ENCODE data around the gene CMTM7. TPM values are rescaled to one million over a fixed set of nuclear protein-coding genes. Genes with fewer than 3 reads are reported as not detected.

The CMTM7 gene
- total RNA-seq, 1 donor from 2014 or later, result 11.8 TPM

DNA sequence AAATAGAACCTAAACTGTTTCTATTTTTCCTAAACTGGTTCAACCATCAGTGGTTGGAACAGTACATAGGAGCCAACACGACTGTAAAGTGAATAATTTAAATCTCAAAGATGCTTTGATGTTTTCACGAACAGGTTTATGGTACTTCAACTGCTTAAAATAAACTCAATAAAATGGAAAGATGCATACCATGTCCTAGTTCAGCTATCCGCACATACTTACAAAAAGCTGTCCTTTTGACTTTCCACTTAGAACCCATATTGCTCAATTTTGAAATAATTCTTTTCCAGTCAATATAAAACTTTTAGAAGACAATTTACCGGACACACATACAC lies 110.1 kb downstream of the CMTM7 start:
- Histone ChIP-seq H2AFZ (replicated peaks) (peak overlapping the region; percentile 99), H3K9me3 (ENCODE audit: low read depth) (no peaks in the 10 kb centered on the region), H4K20me1 (ENCODE audit: low read depth) (peaks cover 26% of the 10 kb centered on the region), H3F3A (ENCODE audit: low read depth) (peaks cover 21% of the 10 kb centered on the region), H3K9ac (peak overlapping the region; percentile 80), H3K4me1 (peaks cover 10% of the 10 kb centered on the region), H3K4me3 (peak overlapping the region; percentile 97), H3K4me2 (peak overlapping the region; percentile 77), H3K79me2 (ENCODE audit: low read depth) (peaks cover 48% of the 10 kb centered on the region), H3K27ac (no peak overlapping the region), H3K27me3 (no peaks in the 10 kb centered on the region), H3K36me3 (no peaks in the 10 kb centered on the region)
- H3K4me3 Mint-ChIP-seq, result peak overlapping the region; percentile 99
- DNase-seq (ENCODE audit: low spot score), result no peak
- peaks cover 1% of the 10 kb centered on the region for H3K9me3 Mint-ChIP-seq
- no peak for TF ChIP-seq EZH2 (IDR thresholded peaks at IDR 0.05)
- no peak for TF ChIP-seq EZH2phosphoT487 (IDR thresholded peaks at IDR 0.05)
- no peak for TF ChIP-seq CTCF (IDR thresholded peaks at IDR 0.05)
- H3K4me1 Mint-ChIP-seq, result peaks cover 11% of the 10 kb centered on the region
- peaks cover 5% of the 10 kb centered on the region for H3K27me3 Mint-ChIP-seq (ENCODE audit: insufficient read depth, low read depth)
- peaks cover 4% of the 10 kb centered on the region for H3K36me3 Mint-ChIP-seq
- peak overlapping the region; percentile 82 for H3K27ac Mint-ChIP-seq

DNA sequence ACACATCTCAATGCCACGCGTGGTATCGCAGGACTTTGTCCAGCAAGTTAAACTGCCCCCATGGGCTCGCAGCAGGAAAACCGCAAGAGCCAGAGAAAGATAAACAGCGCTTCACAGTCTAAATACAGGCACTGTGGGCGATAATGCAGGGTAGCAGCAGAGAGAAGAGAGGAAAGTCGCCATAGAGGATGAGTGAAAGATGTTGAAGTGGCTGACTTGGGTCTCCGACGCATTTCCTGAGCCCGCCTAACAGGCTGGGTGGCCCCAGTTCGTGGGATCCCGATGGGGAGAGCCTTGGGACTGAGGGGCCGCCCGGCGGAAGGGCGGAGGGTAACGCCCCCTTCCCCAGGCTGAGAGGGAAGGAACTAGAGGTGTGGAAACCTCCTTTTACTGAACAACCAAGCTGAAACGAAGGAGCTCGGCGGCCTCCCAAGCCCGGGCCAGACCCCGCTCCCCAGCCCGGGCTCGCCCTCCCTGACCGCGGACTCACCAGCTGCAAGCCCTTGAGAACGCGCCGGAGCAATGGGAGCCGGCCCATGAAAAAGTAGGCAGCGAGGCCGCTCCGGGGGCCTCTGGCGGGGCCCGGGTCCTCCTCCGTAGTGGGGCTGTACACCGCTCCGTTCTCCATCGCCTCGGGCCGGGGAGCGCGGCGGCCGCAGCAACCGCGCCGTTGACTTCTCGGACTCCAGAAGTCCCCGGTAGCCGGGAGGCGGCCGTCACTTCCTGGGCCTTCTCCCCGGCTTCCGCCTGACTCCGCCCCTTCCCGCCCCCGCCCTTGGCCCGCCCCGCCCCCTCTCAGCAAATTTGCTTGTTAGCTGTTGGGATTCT lies 110.7 kb downstream of the CMTM7 start, which contains the start of gene CMTM6:
CMTM6 (minus strand) TSS at position 735 of the 828 bp plus-strand sequence; CDS start at position 628, 107 bp downstream.
- Histone ChIP-seq H3K9ac (peak within 1 kb of the TSS; percentile 80), H3K4me1 (peaks cover 10% of the 10 kb centered on the region), H3K4me2 (peak within 1 kb of the TSS; percentile 77), H4K20me1 (ENCODE audit: low read depth) (peaks cover 26% of the 10 kb centered on the region), H3K27ac (peak within 1 kb of the TSS; percentile 88), H3K4me3 (peak within 1 kb of the TSS; percentile 97), H3K79me2 (ENCODE audit: low read depth) (peaks cover 47% of the 10 kb centered on the region), H3F3A (ENCODE audit: low read depth) (peaks cover 21% of the 10 kb centered on the region), H3K9me3 (ENCODE audit: low read depth) (no peaks in the 10 kb centered on the region), H3K27me3 (no peaks in the 10 kb centered on the region), H2AFZ (replicated peaks) (peak within 1 kb of the TSS; percentile 99), H3K36me3 (no peaks in the 10 kb centered on the region)
- Mint-ChIP-seq H3K4me3 (peak within 1 kb of the TSS; percentile 99), H3K27me3 (ENCODE audit: insufficient read depth, low read depth) (peaks cover 5% of the 10 kb centered on the region), H3K36me3 (peaks cover 2% of the 10 kb centered on the region), H3K4me1 (peaks cover 11% of the 10 kb centered on the region), H3K9me3 (no peaks in the 10 kb centered on the region), H3K27ac (peak within 1 kb of the TSS; percentile 91)
- DNase-seq (ENCODE audit: low spot score), result peak; percentile 91
- TF ChIP-seq EZH2phosphoT487 (IDR thresholded peaks at IDR 0.05), result peak; percentile 44
- no peak for TF ChIP-seq CTCF (IDR thresholded peaks at IDR 0.05)

DNA sequence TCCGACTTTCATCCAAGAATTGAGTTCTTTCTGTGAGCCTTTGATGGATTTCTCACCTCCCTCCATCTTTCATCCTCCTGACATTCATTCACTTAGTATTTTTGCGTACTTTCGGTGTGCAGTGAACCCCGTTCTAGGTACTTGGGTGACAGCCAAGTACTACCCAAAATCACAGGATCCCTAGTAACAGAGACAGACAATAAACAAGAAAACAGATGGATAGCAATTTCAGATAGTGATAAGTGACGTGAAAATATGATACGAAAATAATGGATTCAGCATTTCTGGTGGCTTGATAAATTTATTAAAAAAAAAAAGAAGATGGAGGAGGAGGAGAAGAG lies 111.3 kb downstream of the CMTM7 start:
- H3K4me1 ChIP-seq, result peaks cover 10% of the 10 kb centered on the region
- peaks cover 26% of the 10 kb centered on the region for H4K20me1 ChIP-seq (ENCODE audit: low read depth)
- H3F3A ChIP-seq (ENCODE audit: low read depth), result peaks cover 21% of the 10 kb centered on the region
- Mint-ChIP-seq H3K4me1 (peaks cover 11% of the 10 kb centered on the region), H3K4me3 (peak overlapping the region; percentile 99), H3K9me3 (no peaks in the 10 kb centered on the region), H3K27me3 (ENCODE audit: insufficient read depth, low read depth) (peaks cover 5% of the 10 kb centered on the region), H3K36me3 (peaks cover 2% of the 10 kb centered on the region), H3K27ac (peak overlapping the region; percentile 91)
- H3K4me3 ChIP-seq, result peak overlapping the region; percentile 97
- peaks cover 41% of the 10 kb centered on the region for H3K79me2 ChIP-seq (ENCODE audit: low read depth)
- no peaks in the 10 kb centered on the region for H3K9me3 ChIP-seq (ENCODE audit: low read depth)
- no peak for DNase-seq (ENCODE audit: low spot score)
- H3K9ac ChIP-seq, result no peak overlapping the region
- peak overlapping the region; percentile 99 for H2AFZ ChIP-seq (replicated peaks)
- H3K4me2 ChIP-seq, result peak overlapping the region; percentile 77
- TF ChIP-seq CTCF (IDR thresholded peaks at IDR 0.05), result no peak
- TF ChIP-seq EZH2phosphoT487 (IDR thresholded peaks at IDR 0.05), result no peak
- no peak for TF ChIP-seq EZH2 (IDR thresholded peaks at IDR 0.05)
- no peaks in the 10 kb centered on the region for H3K36me3 ChIP-seq
- no peaks in the 10 kb centered on the region for H3K27me3 ChIP-seq
- no peak overlapping the region for H3K27ac ChIP-seq

Other genes with a start within 250 kb of the CMTM7 start
- gene CMTM8, start 153.2 kb upstream of the CMTM7 start, total RNA-seq (ENCODE audit: low replicate concordance), result 2.1 and 8.1 TPM in 2 replicates
- gene CMTM6, start 111.0 kb downstream of the CMTM7 start, total RNA-seq (ENCODE audit: low replicate concordance), result 62.0 and 70.2 TPM in 2 replicates
- gene DYNC1LI1, start 179.0 kb downstream of the CMTM7 start, total RNA-seq (ENCODE audit: low replicate concordance), result 66.4 and 103 TPM in 2 replicates

Data from neural progenitor cell (in vitro differentiated cells).